ENCODE results near the gene EIF3I.

The EIF3I gene

GRCh38 chr1:32221980-32222755 is at the start of gene EIF3I, which contains the start of gene TMEM234:
EIF3I (plus strand) TSS chr1:32222407; CDS start chr1:32222442, 35 bp downstream.
TMEM234 (minus strand) TSS chr1:32222353; CDS start chr1:32222322, 31 bp downstream.
- DNase-seq (ENCODE audit: low spot score), result peak; percentile 94
- no peak for TF ChIP-seq CTCF (IDR thresholded peaks at IDR 0.05; ENCODE audit: extremely low read depth, missing control alignments)

- DNase-seq (ENCODE audit: low spot score), result no peak
- TF ChIP-seq CTCF (IDR thresholded peaks at IDR 0.05; ENCODE audit: extremely low read depth, missing control alignments), result no peak
Measured at GRCh38 chr1:32172621-32173245, 49.5 kb upstream of the EIF3I start.

GRCh38 chr1:32178380-32179192 is 43.6 kb upstream of the EIF3I start:
- no peak for TF ChIP-seq CTCF (IDR thresholded peaks at IDR 0.05; ENCODE audit: extremely low read depth, missing control alignments)
- DNase-seq (ENCODE audit: low spot score), result no peak

- DNase-seq (ENCODE audit: low spot score), result no peak
- no peak for TF ChIP-seq CTCF (IDR thresholded peaks at IDR 0.05; ENCODE audit: extremely low read depth, missing control alignments)
Measured at GRCh38 chr1:32179193-32179442, 43.1 kb upstream of the EIF3I start.

- DNase-seq (ENCODE audit: low spot score), result peak; percentile 98
- TF ChIP-seq CTCF (IDR thresholded peaks at IDR 0.05; ENCODE audit: extremely low read depth, missing control alignments), result no peak
Measured at GRCh38 chr1:32179443-32180185, 42.6 kb upstream of the EIF3I start, which contains the start of gene TXLNA. TXLNA (plus strand) TSS chr1:32179675; CDS start chr1:32180346, 671 bp downstream.

- DNase-seq (ENCODE audit: low spot score), result peak; percentile 39
- TF ChIP-seq CTCF (IDR thresholded peaks at IDR 0.05; ENCODE audit: extremely low read depth, missing control alignments), result no peak
Measured at GRCh38 chr1:32180186-32181060, 41.8 kb upstream of the EIF3I start.

Data from GM20000 (cell line).